CD4-positive, alpha-beta memory T cell (primary cell): ENCODE measurements around the gene LAMTOR2. TPM values are rescaled to one million over a fixed set of nuclear protein-coding genes. Genes with fewer than 3 reads are reported as not detected.
A peak's percentile ranks its signal among the peaks of the same experiment; 100 is the strongest.

ENCODE experiments used
- CTCF ChIA-PET: fragments of 350-600 bp; sonication (Branson Sonifier 250); formaldehyde crosslinking; loops from one replicate; lab custom pipeline; 2021; ENCODE audit warnings: inconsistent platforms; ENCODE audit not compliant: partially characterized antibody; lab: Charles Lee
- POLR2A ChIA-PET: fragments of 350-600 bp; sonication (Branson Sonifier 250); formaldehyde crosslinking; loops from one replicate; lab custom pipeline; 2021; ENCODE audit not compliant: partially characterized antibody; lab: Charles Lee
- DNase-seq, 5 donors: peaks; one replicate each; pipeline versions ENCODE4 v3.0.0 to v3.0.0-alpha.2; 2020 to 2022; ENCODE audit warnings: mixed read lengths in 1 of 5
- H3K27ac ChIP-seq: one replicate; pipeline ENCODE4 v1.7.0; 2013; ENCODE audit warnings: low read depth, low read length
- H3K27me3 ChIP-seq: 2 replicates; pipeline ENCODE4 v1.7.0; 2013; ENCODE audit warnings: mild to moderate bottlenecking, low read length, moderate library complexity; ENCODE audit not compliant: insufficient read depth
- H3K36me3 ChIP-seq: 2 replicates; pipeline ENCODE4 v1.7.0; 2013; ENCODE audit warnings: mild to moderate bottlenecking, low read length, moderate library complexity; ENCODE audit not compliant: insufficient read depth
- H3K4me1 ChIP-seq: 2 replicates; pipeline ENCODE4 v1.7.0; 2013; ENCODE audit warnings: mild to moderate bottlenecking, low read length, moderate library complexity; ENCODE audit not compliant: insufficient read depth
- H3K4me3 ChIP-seq, 2 donors: one replicate each; pipeline ENCODE4 v1.7.0; 2013; ENCODE audit warnings: low read length in 2 of 2, mild to moderate bottlenecking in 1 of 2
- H3K9me3 ChIP-seq, 2 donors: one replicate each; pipeline ENCODE4 v1.7.0; 2013; ENCODE audit warnings: low read length in 2 of 2, control low read depth in 1 of 2; ENCODE audit not compliant: control insufficient read depth in 1 of 2
- H3K27ac Mint-ChIP-seq, 7 donors: one replicate each; pipeline ENCODE4 v1.8.0; 2020 to 2021; ENCODE audit warnings: mixed read lengths in 7 of 7, mild to moderate bottlenecking in 6 of 7, inconsistent platforms in 3 of 7, moderate library complexity in 3 of 7
- H3K27me3 Mint-ChIP-seq, 2 donors: one replicate each; pipeline ENCODE4 v1.8.0; 2020 to 2021; ENCODE audit warnings: mixed read lengths in 2 of 2
- H3K36me3 Mint-ChIP-seq, 2 donors: one replicate each; pipeline ENCODE4 v1.8.0; 2020 to 2021; ENCODE audit warnings: mixed read lengths in 2 of 2, inconsistent platforms in 1 of 2, mild to moderate bottlenecking in 1 of 2
- H3K4me1 Mint-ChIP-seq, 4 donors: one replicate each; pipeline ENCODE4 v1.8.0; 2020 to 2021; ENCODE audit warnings: mixed read lengths in 4 of 4, mild to moderate bottlenecking in 1 of 4
- H3K4me3 Mint-ChIP-seq, 8 donors: one replicate each; pipeline ENCODE4 v1.8.0; 2020 to 2021; ENCODE audit warnings: mixed read lengths in 8 of 8, mild to moderate bottlenecking in 7 of 8, moderate library complexity in 6 of 8, inconsistent platforms in 3 of 8
- H3K9me3 Mint-ChIP-seq, 8 donors: one replicate each; pipeline ENCODE4 v1.8.0; 2020 to 2021; ENCODE audit warnings: mixed read lengths in 8 of 8, mild to moderate bottlenecking in 5 of 8, inconsistent platforms in 3 of 8, moderate library complexity in 1 of 8
- intact Hi-C: fragments of 100-400 bp; cut with micrococcal nuclease; formaldehyde crosslinking; loops from one replicate; pipeline ENCODE4 v1.15.1; 2023
- polyA plus RNA-seq, 2 donors: library from polyadenylated mRNA; unstranded; fragments of 300-500 nt; fragmentation: Illumina TruSeq; gene quantifications; one replicate each; pipeline ENCODE4 v1.2.3, GENCODE V29; 2021
- total RNA-seq, 2 experiments: library from RNA; stranded (reverse); gene quantifications; one replicate each; pipeline ENCODE4 v1.2.3, GENCODE V29; 2021

Gene LAMTOR2
- total and polyA plus RNA-seq, 4 experiments from 2014 or later: 33.0 to 151 (median 86.0) TPM

DNA sequence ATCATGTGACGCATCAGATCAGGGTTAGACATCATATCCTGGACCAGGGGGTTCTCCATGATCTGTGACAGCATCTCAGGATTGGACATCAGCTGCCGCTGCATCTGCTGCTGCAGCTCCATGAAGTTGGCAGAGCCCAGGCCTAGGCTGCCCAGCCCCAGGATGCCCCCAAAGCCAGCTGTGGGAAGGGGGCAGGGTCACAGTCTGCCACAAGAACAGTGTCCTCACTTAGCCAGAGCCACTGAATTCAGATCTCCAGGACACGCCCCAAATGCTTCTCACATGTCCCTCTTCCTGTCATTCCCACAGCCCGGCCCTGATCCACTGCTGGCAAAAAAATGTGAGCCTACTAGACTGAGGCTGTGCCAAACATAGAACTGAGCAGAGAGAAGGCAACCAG is 4.2 kb upstream of the LAMTOR2 start:
- Histone ChIP-seq H3K4me3 (no peak overlapping the region), H3K4me1 (peaks cover 13% of the 10 kb centered on the region), H3K27me3 (no peaks in the 10 kb centered on the region), H3K27ac (no peak overlapping the region), H3K36me3 (peaks cover 15% of the 10 kb centered on the region), H3K9me3 (no peaks in the 10 kb centered on the region)
- peak overlapping the region in 1 of 8 donors; percentile 5 for H3K4me3 Mint-ChIP-seq
- CTCF ChIA-PET: no interaction called here
- POLR2A ChIA-PET: no interaction called here
- H3K4me1 Mint-ChIP-seq: peaks cover 7 to 44% (median 23%) of the 10 kb centered on the region in 4 donors
- intact Hi-C loops: loop anchor here (5.0 kb wide), 1 partner anchor 43 kb away; no protein-coding TSS in a partner anchor
- H3K27ac Mint-ChIP-seq: peak overlapping the region in 2 of 7 donors; percentile 13 to 18
- peaks cover 10 to 33% of the 10 kb centered on the region in 2 donors for H3K36me3 Mint-ChIP-seq
- no peak for DNase-seq
- no peaks in the 10 kb centered on the region for H3K27me3 Mint-ChIP-seq
- H3K9me3 Mint-ChIP-seq: peaks cover 0 to 3% (median 0%) of the 10 kb centered on the region in 8 donors

DNA sequence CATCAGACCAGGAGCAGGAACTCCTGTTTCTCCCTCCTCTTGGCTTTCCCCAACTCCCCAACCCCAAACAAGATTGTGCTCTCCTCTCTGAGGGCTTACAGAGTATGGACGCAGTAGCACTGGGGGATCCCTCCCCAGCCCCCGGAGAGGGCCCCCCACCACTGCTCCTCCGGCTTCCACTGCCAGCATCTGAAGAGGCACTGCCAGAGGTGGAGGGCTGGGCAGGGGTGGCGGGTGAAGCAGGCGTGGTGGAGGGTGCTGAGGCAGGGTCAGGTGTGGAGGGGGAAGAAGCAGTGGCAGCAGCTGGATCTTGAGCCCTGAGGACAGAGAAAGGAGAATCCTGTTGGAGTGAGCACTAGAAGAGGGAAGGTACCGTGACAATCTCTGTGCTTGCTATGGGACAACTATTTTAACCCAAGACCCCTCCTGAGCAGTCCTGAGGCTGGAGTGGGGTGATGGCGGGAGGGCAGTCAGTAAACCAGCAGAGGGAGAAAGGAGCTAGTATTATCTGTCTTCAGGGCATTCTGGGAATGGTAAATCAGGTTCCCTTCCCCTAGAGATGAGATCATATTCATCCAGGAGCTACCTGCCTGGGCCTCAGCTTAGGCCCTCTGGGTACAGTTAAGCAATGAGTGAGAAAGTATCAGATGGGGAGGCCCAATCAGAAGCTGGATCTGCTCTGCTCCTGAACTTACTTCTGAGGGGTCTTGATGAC is 3.4 kb upstream of the LAMTOR2 start:
- ChIA-PET CTCF (interaction anchor here (0.6 to 0.9 kb wide), 2 partner anchors 25 to 114 kb away, joined by 3 to 4 read pairs; no protein-coding TSS in a partner anchor), POLR2A (interaction anchor here (0.6 kb wide), 1 partner anchor 508 kb away, joined by 3 read pairs; no protein-coding TSS in a partner anchor)
- no peaks in the 10 kb centered on the region for H3K27me3 ChIP-seq
- DNase-seq: no peak
- H3K4me3 ChIP-seq: no peak overlapping the region
- H3K27ac Mint-ChIP-seq: peak overlapping the region in 4 of 7 donors; percentile 32 to 87 (median 42)
- peaks cover 10 to 34% of the 10 kb centered on the region in 2 donors for H3K36me3 Mint-ChIP-seq
- intact Hi-C loops: loop anchor here (5.0 kb wide), 1 partner anchor 44 kb away; no protein-coding TSS in a partner anchor
- peaks cover 10 to 47% (median 26%) of the 10 kb centered on the region in 4 donors for H3K4me1 Mint-ChIP-seq
- no peaks in the 10 kb centered on the region for H3K9me3 ChIP-seq
- peak overlapping the region in 2 of 8 donors; percentile 35 to 41 for H3K4me3 Mint-ChIP-seq
- peaks cover 0 to 3% (median 0%) of the 10 kb centered on the region in 8 donors for H3K9me3 Mint-ChIP-seq
- peaks cover 15% of the 10 kb centered on the region for H3K36me3 ChIP-seq
- no peaks in the 10 kb centered on the region for H3K27me3 Mint-ChIP-seq
- peaks cover 17% of the 10 kb centered on the region for H3K4me1 ChIP-seq
- H3K27ac ChIP-seq: no peak overlapping the region

DNA sequence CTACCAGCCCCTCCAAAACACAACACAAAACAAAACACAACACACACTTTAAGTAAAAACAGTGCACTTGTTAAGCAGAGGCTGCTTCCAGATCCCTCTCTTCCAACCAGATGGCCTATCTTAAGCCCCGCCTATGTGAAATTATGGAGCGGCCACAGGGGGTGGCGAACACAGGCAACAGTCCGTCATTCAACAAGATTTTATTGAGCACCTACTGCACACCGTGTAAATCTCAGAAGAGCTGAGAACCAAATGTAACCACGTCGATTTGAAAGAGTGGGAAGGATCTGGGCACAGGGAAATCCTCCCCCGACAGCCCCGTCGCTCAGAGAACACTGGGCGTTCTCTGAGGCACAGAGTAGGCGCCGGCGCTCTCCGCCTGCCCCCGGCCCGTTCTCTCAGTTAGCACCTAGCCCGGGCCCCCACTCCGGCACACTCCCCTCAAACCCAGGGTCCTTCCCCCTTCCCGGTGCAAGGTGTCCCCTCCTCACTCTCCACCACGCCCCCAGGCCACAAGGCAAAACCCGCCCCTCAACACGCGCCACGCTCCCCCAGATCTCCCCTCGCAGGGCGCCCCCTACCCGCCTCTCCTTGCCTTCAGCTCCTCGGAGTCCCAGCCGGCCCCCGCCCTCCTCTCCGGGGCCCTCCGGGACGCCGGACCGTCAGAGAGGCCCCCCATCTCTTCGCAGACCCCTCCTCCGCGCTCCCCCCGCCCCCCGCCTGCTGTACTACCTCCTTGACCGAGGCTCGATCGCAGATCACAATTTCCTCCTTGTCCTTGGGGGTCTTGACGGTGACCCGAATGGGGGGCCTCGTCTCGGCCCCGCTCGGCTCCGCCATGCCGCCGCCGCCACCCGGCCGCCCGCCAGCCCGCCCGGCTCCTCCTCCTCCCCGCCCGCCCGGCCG is 1.5 kb upstream of the LAMTOR2 start:
- peak overlapping the region; percentile 14 to 61 for H3K4me3 ChIP-seq
- peak overlapping the region; percentile 62 to 96 (median 90) for H3K27ac Mint-ChIP-seq
- H3K27me3 ChIP-seq: no peaks in the 10 kb centered on the region
- H3K9me3 Mint-ChIP-seq: peaks cover 0 to 3% (median 0%) of the 10 kb centered on the region in 8 donors
- H3K27ac ChIP-seq: peak overlapping the region; percentile 84
- ChIA-PET POLR2A (interaction anchor here (1.0 to 1.9 kb wide), 2 partner anchors 8 to 32 kb away, joined by 4 to 11 read pairs; partner anchors contain the start of gene SSR2), CTCF (interaction anchor here (1.0 to 1.3 kb wide), 5 partner anchors 13 to 83 kb away, joined by 3 to 5 read pairs (median 4); no protein-coding TSS in a partner anchor)
- no peaks in the 10 kb centered on the region for H3K27me3 Mint-ChIP-seq
- H3K4me3 Mint-ChIP-seq: peak overlapping the region; percentile 90 to 96 (median 94)
- peak; percentile 55 to 81 (median 59) for DNase-seq
- H3K36me3 ChIP-seq: peaks cover 13% of the 10 kb centered on the region
- intact Hi-C loops: loop anchor here (1.0 to 5.0 kb wide), 3 partner anchors 33 to 115 kb away; partner anchors contain the start of gene SSR2
- H3K4me1 ChIP-seq: peaks cover 17% of the 10 kb centered on the region
- no peaks in the 10 kb centered on the region for H3K9me3 ChIP-seq
- peaks cover 10 to 38% of the 10 kb centered on the region in 2 donors for H3K36me3 Mint-ChIP-seq
- H3K4me1 Mint-ChIP-seq: peaks cover 13 to 51% (median 30%) of the 10 kb centered on the region in 4 donors

DNA sequence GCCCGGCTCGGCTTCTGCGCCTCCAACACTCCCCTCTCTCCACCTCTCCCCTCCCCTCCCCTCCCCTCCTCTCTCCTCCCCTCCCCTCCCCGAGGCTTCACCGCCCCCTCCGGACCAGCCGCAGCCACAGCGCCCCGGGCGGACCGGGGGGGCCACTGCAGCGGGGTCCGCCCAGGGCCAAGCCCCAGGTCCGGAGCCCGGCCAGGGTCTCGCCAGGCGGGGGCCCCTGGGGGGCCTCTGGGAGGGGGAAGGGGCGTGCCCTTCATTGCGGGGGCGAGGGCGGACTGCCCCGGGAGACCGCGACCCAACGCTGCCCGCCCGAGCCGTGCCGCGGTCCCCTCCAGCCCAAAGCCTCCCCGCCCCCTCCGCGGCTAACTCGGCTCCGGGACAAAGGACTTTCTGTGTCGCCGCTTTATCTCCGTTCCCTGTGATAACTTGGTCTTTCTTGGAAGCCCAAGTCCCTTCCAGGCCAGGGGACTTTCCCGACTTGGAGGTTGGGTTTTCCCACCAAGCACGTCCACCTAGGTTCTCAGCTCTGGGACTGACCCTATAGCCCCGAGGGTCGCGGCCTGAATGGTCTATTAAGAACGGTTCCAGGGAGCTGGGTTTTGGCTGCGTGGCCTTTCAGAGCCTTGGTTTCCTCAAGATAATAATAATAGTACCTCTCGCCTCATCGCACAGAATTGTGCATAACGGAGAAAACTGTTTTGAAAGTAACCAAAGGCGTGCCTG is 648 bp upstream of the LAMTOR2 start, which contains the start of gene UBQLN4:
UBQLN4 (minus strand) TSS at position 31 of the 732 bp plus-strand sequence. CDS start 97 bp downstream, outside the sequence.
- CTCF ChIA-PET: interaction anchor here (0.7 to 1.3 kb wide), 2 partner anchors 33 to 65 kb away, joined by 4 to 6 read pairs; partner anchors contain the start of gene SSR2

DNA sequence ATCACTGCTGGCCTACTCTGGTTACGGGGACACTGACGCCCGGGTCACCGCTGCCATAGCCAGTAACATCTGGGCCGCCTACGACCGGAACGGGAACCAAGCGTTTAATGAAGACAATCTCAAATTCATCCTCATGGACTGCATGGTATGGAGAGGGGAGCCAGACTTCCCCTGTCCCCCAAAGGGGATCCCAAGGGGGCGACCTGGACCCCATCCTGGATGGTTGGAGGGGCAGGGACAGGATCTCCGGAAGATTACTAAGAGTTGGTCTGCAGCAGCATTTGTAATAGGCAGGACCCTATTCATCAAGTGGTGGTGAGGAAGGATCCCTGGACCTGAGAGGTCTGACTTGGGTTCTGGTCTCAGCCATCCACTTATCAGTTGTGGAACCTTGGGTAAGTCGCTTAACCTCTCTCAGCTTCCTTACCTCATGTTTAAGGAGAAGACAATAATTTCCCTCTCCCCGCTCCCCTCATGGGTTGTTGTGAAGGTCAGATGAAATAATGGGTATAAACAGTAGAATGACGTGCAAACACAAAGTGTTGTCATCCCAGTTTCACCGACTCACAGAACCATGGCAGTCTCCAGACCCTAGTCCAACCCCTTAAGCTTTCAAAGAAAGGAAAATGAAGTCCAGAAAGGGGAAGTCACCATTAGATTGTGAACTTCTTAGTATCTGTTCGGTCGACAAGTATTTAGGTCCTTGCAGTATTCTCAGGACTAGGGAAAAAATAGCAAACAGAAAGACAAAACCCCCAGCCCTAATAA is 883 bp downstream of the LAMTOR2 start:
- no peak for DNase-seq
- ChIA-PET CTCF (no interaction called here), POLR2A (no interaction called here)
- Histone ChIP-seq H3K4me3 (peak overlapping the region; percentile 96 to 99), H3K9me3 (no peaks in the 10 kb centered on the region), H3K27me3 (no peaks in the 10 kb centered on the region), H3K4me1 (peaks cover 17% of the 10 kb centered on the region), H3K36me3 (no peaks in the 10 kb centered on the region), H3K27ac (peak overlapping the region; percentile 84)
- Mint-ChIP-seq H3K4me1 (peaks cover 13 to 45% (median 27%) of the 10 kb centered on the region in 4 donors), H3K9me3 (no peaks in the 10 kb centered on the region), H3K4me3 (peak overlapping the region; percentile 90 to 98 (median 96)), H3K27me3 (no peaks in the 10 kb centered on the region), H3K36me3 (peaks cover 0 to 25% of the 10 kb centered on the region in 2 donors), H3K27ac (peak overlapping the region in 6 of 7 donors; percentile 93 to 99 (median 96))
- intact Hi-C loops: loop anchor here (2.0 kb wide), 3 partner anchors 157 to 227 kb away; partner anchors contain the start of genes GON4L, PMF1 and SMG5

More for the DNA sequence above, 648 bp upstream of the LAMTOR2 start, which contains the start of gene UBQLN4:
- POLR2A ChIA-PET: interaction anchor here (0.7 to 1.9 kb wide), 7 partner anchors 9 to 229 kb away, joined by 3 to 11 read pairs (median 5); partner anchors contain the start of genes KHDC4, PMF1, SMG5 and SSR2
- Histone ChIP-seq H3K4me3 (peak within 1 kb of the TSS; percentile 96 to 99), H3K27ac (peak within 1 kb of the TSS; percentile 84), H3K27me3 (no peaks in the 10 kb centered on the region), H3K36me3 (peaks cover 12% of the 10 kb centered on the region), H3K4me1 (peaks cover 17% of the 10 kb centered on the region), H3K9me3 (no peaks in the 10 kb centered on the region)
- Mint-ChIP-seq H3K4me1 (peaks cover 13 to 51% (median 30%) of the 10 kb centered on the region in 4 donors), H3K27me3 (no peaks in the 10 kb centered on the region), H3K9me3 (peaks cover 0 to 3% (median 0%) of the 10 kb centered on the region in 8 donors), H3K27ac (peak within 1 kb of the TSS; percentile 93 to 99 (median 96)), H3K36me3 (peaks cover 10 to 36% of the 10 kb centered on the region in 2 donors), H3K4me3 (peak within 1 kb of the TSS; percentile 94 to 98 (median 96))
- intact Hi-C loops: loop anchor here (1.0 to 5.0 kb wide), 9 partner anchors 28 to 229 kb away; partner anchors contain the start of genes GON4L, KHDC4, MEX3A and PMF1
- peak; percentile 83 to 88 (median 83) for DNase-seq
